Lower lobe of right lung (tissue), 2 donors: ENCODE data around the gene DNAH1. TPM values are rescaled to one million over a fixed set of nuclear protein-coding genes. Genes with fewer than 3 reads are reported as not detected.

Experiments
- ATAC-seq, 2 donors: fragments of 200-7000 bp; cut with Tn5 transposase; one replicate each; pipeline ENCODE4 v1.9.1; 2020 to 2022; ENCODE audit warnings: mild to moderate bottlenecking in 2 of 2, moderate library complexity in 2 of 2
- DNase-seq: peaks from one replicate; pipeline ENCODE4 v3.0.0-alpha.2; 2020
- H3K27ac ChIP-seq: fragments of 200-600 bp; one replicate; pipeline ENCODE4 v1.8.0; 2022
- H3K27me3 ChIP-seq: fragments of 200-600 bp; one replicate; pipeline ENCODE4 v1.8.0; 2022; ENCODE audit warnings: low read depth
- H3K36me3 ChIP-seq: fragments of 200-600 bp; one replicate; pipeline ENCODE4 v1.8.0; 2022; ENCODE audit warnings: mild to moderate bottlenecking
- H3K4me1 ChIP-seq: fragments of 200-600 bp; one replicate; pipeline ENCODE4 v1.8.0; 2022
- H3K4me3 ChIP-seq: fragments of 200-600 bp; one replicate; pipeline ENCODE4 v1.8.0; 2022; ENCODE audit warnings: mild to moderate bottlenecking
- H3K9me3 ChIP-seq: fragments of 200-600 bp; one replicate; pipeline ENCODE4 v1.8.0; 2022
- CTCF ChIP-seq: fragments of 200-600 bp; IDR thresholded peaks from one replicate; pipeline ENCODE4 v1.8.0; 2022; ENCODE audit warnings: antibody characterized with exemption, mild to moderate bottlenecking
- intact Hi-C: fragments of 100-400 bp; cut with DNase I; formaldehyde crosslinking; loops from one replicate; pipeline ENCODE4 v1.11.0; 2022
- total RNA-seq: library from RNA; stranded (reverse); fragmentation: NEBNext Ultra II Directional; extraction: Animal tissue kit (Norgen Biotek cat#: 25700); gene quantifications from one replicate; pipeline ENCODE4 v1.2.1, GENCODE V29; 2021
- donor health status: DM: no; HTN: yes; CAD: no; lungs with severe emphysema.

The DNAH1 gene
- total RNA-seq, 1 donor from 2014 or later: 16.4 TPM

GRCh38 chr3:52422669-52423068, 106.5 kb downstream of the DNAH1 start:
- Histone ChIP-seq H3K27ac (no peak overlapping the region), H3K36me3 (peaks cover 7% of the 10 kb centered on the region), H3K4me1 (no peaks in the 10 kb centered on the region), H3K4me3 (no peak overlapping the region), H3K9me3 (no peaks in the 10 kb centered on the region), H3K27me3 (no peaks in the 10 kb centered on the region)
- ATAC-seq: no peak
- intact Hi-C loops: no loop called here
- no peak for TF ChIP-seq CTCF
- no peak for DNase-seq

GRCh38 chr3:52423173-52423572, 107.1 kb downstream of the DNAH1 start:
- intact Hi-C loops: no loop called here
- no peaks in the 10 kb centered on the region for H3K4me1 ChIP-seq
- H3K36me3 ChIP-seq: peaks cover 7% of the 10 kb centered on the region
- ATAC-seq: no peak
- no peaks in the 10 kb centered on the region for H3K27me3 ChIP-seq
- DNase-seq: no peak
- no peak for TF ChIP-seq CTCF
- H3K4me3 ChIP-seq: no peak overlapping the region
- no peaks in the 10 kb centered on the region for H3K9me3 ChIP-seq
- no peak overlapping the region for H3K27ac ChIP-seq

DNA sequence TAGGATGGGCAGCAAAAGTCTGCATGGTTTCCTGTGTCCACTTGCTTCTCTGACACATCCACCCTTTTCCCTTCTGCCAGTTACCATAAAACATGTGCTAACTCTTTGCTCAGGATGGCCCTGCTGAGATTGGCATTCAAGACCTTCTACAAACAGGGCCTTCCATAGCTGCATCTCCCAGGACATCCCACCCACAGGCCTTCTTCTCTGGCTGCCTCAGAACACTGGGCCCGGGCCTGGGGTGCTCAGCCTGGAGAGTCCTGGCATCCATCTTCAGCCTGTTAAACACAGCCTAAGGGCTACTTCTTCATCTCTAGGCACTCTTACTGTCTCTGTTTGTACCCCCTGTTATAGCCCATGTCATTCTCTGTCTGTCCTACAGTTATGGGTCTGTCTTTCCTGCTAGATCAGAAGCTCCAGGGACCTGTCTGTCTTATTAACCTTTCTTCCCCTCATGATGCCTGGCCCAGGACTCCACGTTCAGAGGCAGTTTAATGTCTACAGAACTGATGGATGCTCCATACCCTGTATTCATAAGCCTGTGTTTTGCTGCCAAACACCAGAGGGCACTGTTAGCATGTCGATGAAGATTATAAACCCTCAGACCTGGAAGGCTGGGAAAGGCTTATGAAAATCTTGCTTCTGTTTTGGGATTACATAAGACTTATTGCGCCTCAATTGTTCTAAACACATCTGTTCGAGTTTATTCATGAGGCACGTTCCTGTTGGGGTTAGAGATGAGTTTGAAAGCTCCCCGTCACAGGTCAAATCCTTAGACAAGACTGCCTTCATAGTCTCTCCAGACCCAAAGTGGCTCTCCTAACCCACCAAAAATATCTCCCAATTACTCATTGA, 112.3 kb downstream of the DNAH1 start:
- no peak overlapping the region for H3K4me3 ChIP-seq

DNA sequence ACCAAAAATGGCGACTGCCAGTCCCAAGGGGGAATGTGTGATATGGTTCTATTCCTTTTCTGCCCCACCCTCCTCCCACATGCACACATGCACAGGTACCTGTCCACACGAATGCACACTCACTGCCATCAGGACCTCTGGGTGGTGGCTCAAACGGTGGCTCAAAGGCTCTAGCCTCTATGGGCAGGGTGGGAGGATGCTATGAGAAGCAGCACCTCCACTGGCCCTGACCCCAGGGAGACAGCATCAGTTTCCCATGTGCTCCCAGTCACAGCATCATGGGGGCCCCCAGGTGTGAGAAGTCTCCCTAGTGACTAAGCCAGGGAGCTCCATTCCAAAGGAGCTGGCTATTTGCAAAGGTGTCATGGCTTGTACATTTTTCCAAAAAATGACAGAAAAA, 112.9 kb downstream of the DNAH1 start:
- H3K27ac ChIP-seq: peak overlapping the region; percentile 46
- TF ChIP-seq CTCF: no peak
- ATAC-seq: peak in 1 of 2 donors; percentile 6

More for the DNA sequence above, 112.3 kb downstream of the DNAH1 start:
- DNase-seq: no peak
- intact Hi-C loops: no loop called here
- H3K27ac ChIP-seq: peak overlapping the region; percentile 46
- H3K36me3 ChIP-seq: no peaks in the 10 kb centered on the region
- peak; percentile 78 for TF ChIP-seq CTCF
- no peaks in the 10 kb centered on the region for H3K27me3 ChIP-seq
- no peaks in the 10 kb centered on the region for H3K9me3 ChIP-seq
- H3K4me1 ChIP-seq: peaks cover 30% of the 10 kb centered on the region
- ATAC-seq: peak; percentile 86 to 87

DNA sequence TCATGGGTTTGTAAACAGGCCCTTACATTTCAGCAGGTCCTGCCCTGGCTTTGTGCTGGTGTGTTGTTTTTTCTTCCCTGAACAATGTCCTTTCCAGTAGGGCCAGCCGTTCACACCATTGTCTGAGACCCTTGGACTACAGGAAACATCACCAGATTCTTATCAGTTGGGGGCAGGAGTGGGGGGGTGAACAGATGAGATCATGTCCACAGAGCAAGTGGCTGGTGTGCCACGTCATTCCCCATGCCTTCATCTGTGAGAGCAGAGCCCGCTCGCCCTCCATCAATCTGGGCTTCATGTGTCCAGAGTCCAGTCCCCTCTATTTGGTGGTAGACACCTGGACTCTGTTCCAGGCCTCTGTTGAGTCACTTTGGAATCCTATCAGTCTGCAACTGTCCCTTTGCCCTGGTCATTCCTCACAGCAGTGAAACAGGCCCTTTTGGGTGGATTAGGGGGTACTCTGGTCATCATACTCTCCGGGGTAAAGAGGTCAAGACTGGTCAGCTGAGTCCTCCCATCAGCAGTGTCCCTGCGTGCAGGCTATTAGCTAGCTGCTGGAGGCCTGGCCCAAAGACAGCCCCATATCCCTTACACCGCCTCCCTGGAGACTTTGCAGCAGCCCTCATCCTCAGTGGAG, 113.8 kb downstream of the DNAH1 start:
- TF ChIP-seq CTCF: no peak
- DNase-seq (no peak), ATAC-seq (peak; percentile 20 to 33)
- peak overlapping the region; percentile 62 for H3K27ac ChIP-seq
- H3K27me3 ChIP-seq: no peaks in the 10 kb centered on the region
- no peak overlapping the region for H3K4me3 ChIP-seq
- intact Hi-C loops: no loop called here
- H3K9me3 ChIP-seq: no peaks in the 10 kb centered on the region
- no peaks in the 10 kb centered on the region for H3K36me3 ChIP-seq
- peaks cover 30% of the 10 kb centered on the region for H3K4me1 ChIP-seq

More for the DNA sequence above, 112.9 kb downstream of the DNAH1 start:
- Histone ChIP-seq H3K4me1 (peaks cover 30% of the 10 kb centered on the region), H3K9me3 (no peaks in the 10 kb centered on the region), H3K36me3 (no peaks in the 10 kb centered on the region), H3K27me3 (no peaks in the 10 kb centered on the region), H3K4me3 (no peak overlapping the region)
- intact Hi-C loops: no loop called here
- DNase-seq: no peak
